GM23248 (cell line): ENCODE results near the gene UBE2V1. TPM values are rescaled to one million over a fixed set of nuclear protein-coding genes. Genes with fewer than 3 reads are reported as not detected.

Source experiments
- DNase-seq: peaks from one replicate; pipeline ENCODE4 v3.0.0-alpha.2; 2015
- H2AFZ ChIP-seq: fragments of 200-600 bp; sonication (generic); 2 replicates; pipeline ENCODE4 v1.6.1; 2016; ENCODE audit warnings: antibody characterized with exemption
- H3F3A ChIP-seq: fragments of 200-600 bp; sonication (generic); 2 replicates; pipeline ENCODE4 v1.6.1; 2016; ENCODE audit warnings: mild to moderate bottlenecking, antibody characterized with exemption, mixed run types; ENCODE audit not compliant: insufficient read depth
- H3K27ac ChIP-seq: fragments of 200-600 bp; sonication (generic); 2 replicates; pipeline ENCODE4 v1.5.1; 2016; ENCODE audit warnings: mild to moderate bottlenecking
- H3K27me3 ChIP-seq: fragments of 200-600 bp; sonication (generic); replicated peaks from 2 replicates; pipeline ENCODE4 v1.6.1; 2016; ENCODE audit warnings: mild to moderate bottlenecking; ENCODE audit not compliant: insufficient read depth
- H3K36me3 ChIP-seq: fragments of 200-600 bp; sonication (generic); 2 replicates; pipeline ENCODE4 v1.6.1; 2016; ENCODE audit warnings: low read depth, mild to moderate bottlenecking
- H3K4me1 ChIP-seq: fragments of 200-600 bp; sonication (generic); 2 replicates; pipeline ENCODE4 v1.6.1; 2016; ENCODE audit warnings: mild to moderate bottlenecking; ENCODE audit not compliant: insufficient read depth
- H3K4me2 ChIP-seq: fragments of 200-600 bp; sonication (generic); one replicate; pipeline ENCODE4 v1.6.1; 2016; ENCODE audit warnings: mild to moderate bottlenecking; ENCODE audit not compliant: unreplicated experiment
- H3K4me3 ChIP-seq: fragments of 200-600 bp; sonication (generic); 2 replicates; pipeline ENCODE4 v1.5.1; 2016; ENCODE audit warnings: mild to moderate bottlenecking
- H3K79me2 ChIP-seq: fragments of 200-600 bp; sonication (generic); 2 replicates; pipeline ENCODE4 v1.6.1; 2016; ENCODE audit warnings: mild to moderate bottlenecking; ENCODE audit not compliant: insufficient read depth
- H3K9ac ChIP-seq: fragments of 200-600 bp; sonication (generic); 2 replicates; pipeline ENCODE4 v1.6.1; 2016; ENCODE audit warnings: mild to moderate bottlenecking
- H3K9me2 ChIP-seq: fragments of 200-600 bp; sonication (generic); 2 replicates; pipeline ENCODE4 v1.6.1; 2016; ENCODE audit warnings: mixed run types, mild to moderate bottlenecking, moderate library complexity; ENCODE audit not compliant: insufficient read depth
- H3K9me3 ChIP-seq: fragments of 200-600 bp; sonication (generic); one replicate; pipeline ENCODE4 v1.6.1; 2017; ENCODE audit warnings: low read depth
- H4K20me1 ChIP-seq: fragments of 200-600 bp; sonication (generic); 2 replicates; pipeline ENCODE4 v1.6.0; 2016; ENCODE audit not compliant: insufficient read depth
- EZH2 ChIP-seq: fragments of 200-600 bp; sonication (generic); IDR thresholded peaks from 2 replicates; pipeline ENCODE4 v1.6.1; 2018; ENCODE audit warnings: antibody characterized with exemption, mild to moderate bottlenecking; ENCODE audit not compliant: insufficient read depth, poor library complexity, severe bottlenecking
- EZH2phosphoT487 ChIP-seq: fragments of 200-600 bp; sonication (generic); IDR thresholded peaks from 2 replicates; pipeline ENCODE4 v1.6.1; 2018; ENCODE audit warnings: antibody characterized with exemption, moderate library complexity, mild to moderate bottlenecking, low read depth; ENCODE audit not compliant: insufficient read depth
- WGBS, 2 experiments: methylation state at CpG; one replicate each; pipeline ENCODE4 v1.1.6; 2015 to 2017; ENCODE audit warnings: low lambda C conversion rate in 2 of 2, low coverage in 1 of 2; ENCODE audit errors: missing lambda C conversion rate in 2 of 2; 5-methylcytosine and 5-hydroxymethylcytosine counted together
- in situ Hi-C: fragments of 300-500 bp; cut with MboI; formaldehyde crosslinking; loops from 2 replicates; pipeline ENCODE4 v1.15.0; 2020
- polyA plus RNA-seq: library from polyadenylated mRNA; unstranded; fragments of >200 nt; fragmentation: Nextera tagmentation; extraction: Ambion mirVana; gene quantifications from 2 replicates; pipeline ENCODE4 v1.2.1, GENCODE V29; 2016
- total RNA-seq: library from RNA; depleted of rRNA; stranded (reverse); fragments of >200 nt; shearing (Covaris generic); gene quantifications from 2 replicates; pipeline ENCODE4 v1.2.3, GENCODE V29; 2014

The UBE2V1 gene
- total and polyA plus RNA-seq, 2 experiments from 2014 or later = 41.7 to 197 TPM

DNA sequence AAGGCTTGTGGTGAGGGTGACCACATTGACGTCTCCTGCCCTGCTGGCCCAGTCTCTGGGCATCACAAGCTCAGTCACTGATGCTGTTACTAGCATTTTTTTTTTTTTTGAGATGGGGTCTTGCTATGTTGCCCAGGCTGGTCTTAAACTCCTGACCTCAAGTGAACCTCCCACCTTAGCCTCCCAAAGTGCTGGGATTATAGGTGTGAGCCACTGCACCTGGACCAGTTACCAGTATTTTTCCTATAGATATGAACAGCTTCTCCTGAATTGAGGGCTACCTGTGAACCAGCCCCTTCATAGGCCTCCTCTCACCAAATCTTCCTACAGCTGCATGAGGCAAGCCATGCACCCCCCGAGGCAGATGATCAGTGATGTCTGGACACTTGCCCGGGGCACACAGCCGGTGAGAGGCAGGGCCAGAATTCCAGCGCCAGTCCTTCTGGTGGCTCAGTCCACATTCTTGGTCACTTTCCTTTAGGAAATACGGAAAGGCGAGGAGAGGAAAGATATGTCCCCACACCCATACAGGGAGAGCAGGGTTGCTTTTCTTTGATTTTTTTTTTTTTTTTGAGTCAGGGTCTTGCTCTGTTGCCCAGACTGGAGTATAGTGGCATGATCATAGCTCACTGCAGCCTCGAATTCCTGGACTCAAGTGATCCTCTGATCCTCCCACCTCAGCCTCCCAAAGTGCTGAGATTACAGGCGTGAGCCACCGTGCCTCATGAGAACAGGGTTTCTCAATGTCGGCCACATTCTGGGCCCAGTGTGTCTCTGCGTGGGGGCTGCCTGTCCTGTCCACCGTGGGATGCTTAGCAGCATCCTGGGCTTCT lies 50.7 kb downstream of the UBE2V1 start:
- Histone ChIP-seq H3K4me2 (no peak overlapping the region), H3K27me3 (no peaks in the 10 kb centered on the region), H3K36me3 (no peaks in the 10 kb centered on the region), H3K79me2 (no peaks in the 10 kb centered on the region), H3K4me3 (no peak overlapping the region), H3K4me1 (no peaks in the 10 kb centered on the region), H3F3A (no peaks in the 10 kb centered on the region), H2AFZ (no peak overlapping the region), H3K9ac (no peak overlapping the region), H3K9me2 (no peaks in the 10 kb centered on the region), H3K9me3 (no peaks in the 10 kb centered on the region), H3K27ac (no peak overlapping the region), H4K20me1 (no peaks in the 10 kb centered on the region)
- WGBS, 2 experiments = 60 to 62% methylated on average over 13 of the region's 13 CpGs
- peak; percentile 35 for DNase-seq
- TF ChIP-seq EZH2 (no peak), EZH2phosphoT487 (no peak)
- in situ Hi-C loops = no loop called here

DNA sequence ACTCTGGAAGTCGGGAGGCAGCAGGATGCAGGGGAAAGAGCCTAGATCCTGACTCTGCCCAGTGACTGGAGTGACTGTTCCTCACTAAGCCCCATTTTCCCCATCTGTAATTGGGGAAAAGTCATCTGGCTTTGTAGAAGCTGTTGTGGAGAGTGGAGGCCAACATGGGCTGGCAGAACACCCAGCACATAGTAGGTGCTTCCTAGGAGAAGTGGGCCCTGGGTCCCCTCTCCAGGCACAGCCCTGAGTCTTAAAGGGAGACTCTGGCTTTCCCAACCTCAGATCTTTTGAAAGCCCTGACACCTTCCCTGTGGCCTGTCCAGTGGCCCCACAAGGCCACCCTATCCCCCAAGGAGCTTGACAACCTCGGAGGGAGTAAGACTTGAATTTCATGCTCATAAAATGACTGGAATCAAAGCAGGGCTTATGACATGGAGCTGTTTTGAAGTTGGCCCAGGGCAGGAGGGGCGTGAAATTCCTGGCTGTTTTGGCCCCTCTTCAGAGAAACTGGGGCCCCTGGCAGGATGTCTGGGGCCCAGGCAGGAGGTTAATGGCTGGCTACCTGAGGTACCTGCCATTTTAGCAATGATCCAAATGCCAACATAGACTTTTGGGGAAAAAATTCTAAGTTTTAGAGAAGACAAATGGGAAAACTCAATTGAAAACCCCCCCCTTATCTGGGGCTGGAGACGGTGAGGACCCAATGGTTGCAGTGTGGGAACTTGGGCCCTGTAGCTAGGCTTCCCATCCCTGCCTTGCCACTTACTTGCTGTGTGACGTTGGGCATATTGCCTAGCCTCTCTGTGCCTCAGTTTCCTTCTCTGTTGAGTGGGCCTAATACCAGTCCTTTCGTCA lies 51.6 kb downstream of the UBE2V1 start:
- Histone ChIP-seq H3F3A (no peaks in the 10 kb centered on the region), H3K4me1 (no peaks in the 10 kb centered on the region), H4K20me1 (no peaks in the 10 kb centered on the region), H3K9me2 (no peaks in the 10 kb centered on the region), H3K4me2 (no peak overlapping the region), H3K4me3 (no peak overlapping the region), H3K9ac (no peak overlapping the region), H3K36me3 (no peaks in the 10 kb centered on the region), H2AFZ (no peak overlapping the region), H3K9me3 (no peaks in the 10 kb centered on the region), H3K27me3 (no peaks in the 10 kb centered on the region), H3K79me2 (no peaks in the 10 kb centered on the region), H3K27ac (no peak overlapping the region)
- no peak for TF ChIP-seq EZH2
- no peak for TF ChIP-seq EZH2phosphoT487
- in situ Hi-C loops = no loop called here
- DNase-seq = no peak
- WGBS, 2 experiments = 77 to 84% methylated on average over 6 of the region's 6 CpGs

DNA sequence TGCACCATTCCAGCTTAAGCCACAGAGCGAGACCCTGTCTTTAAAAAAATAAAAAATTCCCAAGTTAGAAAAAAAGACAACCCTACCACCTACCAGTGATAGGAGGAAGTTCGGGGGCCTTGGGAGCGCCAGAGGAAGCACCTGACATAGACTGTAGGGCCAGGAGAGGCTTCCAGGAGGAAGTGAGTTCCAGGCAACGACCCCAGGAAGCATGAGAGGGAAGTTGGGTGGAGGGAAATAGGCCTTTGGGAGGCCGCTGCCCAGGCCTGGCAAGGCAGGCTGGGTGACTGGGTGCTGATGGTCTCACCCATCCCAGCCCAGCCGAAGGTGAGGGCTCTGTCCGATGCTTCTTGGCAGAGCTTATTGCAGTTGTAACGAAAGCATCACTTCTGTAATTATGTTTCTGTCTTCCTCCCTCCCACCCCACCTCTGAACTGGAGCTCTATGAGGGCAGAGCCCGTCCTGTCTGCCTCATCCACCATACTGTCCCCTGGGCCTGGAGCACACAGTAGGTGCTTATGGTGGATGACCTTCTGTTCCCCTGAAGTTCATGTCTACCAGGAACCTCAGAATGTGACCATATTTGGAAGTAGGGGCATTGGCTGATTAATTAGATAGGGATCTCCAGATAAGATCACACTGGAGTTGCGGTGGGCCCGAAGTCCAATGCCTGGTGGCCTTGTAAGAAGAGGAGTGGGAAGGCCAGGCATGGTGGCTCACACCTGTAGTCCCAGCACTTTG lies 54.1 kb downstream of the UBE2V1 start:
- H3K4me3 ChIP-seq = no peak overlapping the region
- no peak for TF ChIP-seq EZH2phosphoT487
- no peak for TF ChIP-seq EZH2
- H3K36me3 ChIP-seq = no peaks in the 10 kb centered on the region
- H3K9me2 ChIP-seq = no peaks in the 10 kb centered on the region
- H3K27ac ChIP-seq = no peak overlapping the region
- peaks cover 8% of the 10 kb centered on the region for H3K4me1 ChIP-seq
- H3K9ac ChIP-seq = no peak overlapping the region
- no peak overlapping the region for H3K4me2 ChIP-seq
- H3K27me3 ChIP-seq = no peaks in the 10 kb centered on the region
- peaks cover 7% of the 10 kb centered on the region; the same call in 1 of the 2 replicates for H3F3A ChIP-seq
- H2AFZ ChIP-seq = no peak overlapping the region
- WGBS, 2 experiments = 95 to 98% methylated on average over 11 of the region's 11 CpGs
- H3K79me2 ChIP-seq = no peaks in the 10 kb centered on the region
- H4K20me1 ChIP-seq = no peaks in the 10 kb centered on the region
- in situ Hi-C loops = no loop called here
- no peaks in the 10 kb centered on the region for H3K9me3 ChIP-seq
- DNase-seq = no peak

DNA sequence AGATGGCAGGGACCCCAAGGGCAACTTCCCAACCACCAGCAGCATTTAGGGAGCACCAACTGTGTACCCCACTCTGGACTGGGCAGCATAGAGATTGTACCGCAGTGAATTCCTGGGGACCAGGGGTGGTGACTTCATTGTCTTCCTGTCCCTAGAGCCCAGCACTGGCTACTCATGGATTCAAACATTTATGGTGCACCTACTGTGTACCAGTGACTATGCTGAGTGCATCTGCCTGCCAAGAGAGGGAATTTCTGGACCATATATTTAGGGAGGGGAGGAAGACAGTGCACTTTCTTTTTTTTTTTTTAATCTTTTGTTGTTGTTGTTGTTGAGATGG lies 55.3 kb downstream of the UBE2V1 start:
- no peaks in the 10 kb centered on the region for H3K9me2 ChIP-seq
- DNase-seq = no peak
- 90 to 100% methylated on average over 1 of the region's 1 CpG for WGBS, 2 experiments
- H4K20me1 ChIP-seq = no peaks in the 10 kb centered on the region
- peaks cover 8% of the 10 kb centered on the region for H3K4me1 ChIP-seq
- H3K36me3 ChIP-seq = no peaks in the 10 kb centered on the region
- TF ChIP-seq EZH2 (no peak), EZH2phosphoT487 (no peak)
- peaks cover 7% of the 10 kb centered on the region; the same call in 1 of the 2 replicates for H3F3A ChIP-seq
- H2AFZ ChIP-seq = no peak overlapping the region
- no peaks in the 10 kb centered on the region for H3K79me2 ChIP-seq
- H3K9ac ChIP-seq = no peak overlapping the region
- H3K27ac ChIP-seq = no peak overlapping the region
- in situ Hi-C loops = no loop called here
- no peak overlapping the region for H3K4me2 ChIP-seq
- H3K4me3 ChIP-seq = no peak overlapping the region
- H3K9me3 ChIP-seq = no peaks in the 10 kb centered on the region
- H3K27me3 ChIP-seq = no peaks in the 10 kb centered on the region
